ENCODE data around the gene FLT4.

Gene FLT4

GRCh38 chr5:180642181-180642775 is 7.1 kb downstream of the FLT4 start:
- no peaks in the 10 kb centered on the region for H3K9me3 ChIP-seq (ENCODE audit: low read depth, low read length)
- TF ChIP-seq FOXP2 (optimal IDR thresholded peaks at IDR 0.05; ENCODE audit: control extremely low read depth, extremely low read length, insufficient read depth) (no peak), EZH2 (IDR thresholded peaks at IDR 0.05) (no peak), POLR2AphosphoS5 (IDR thresholded peaks at IDR 0.05; ENCODE audit: borderline replicate concordance, low read depth, low read length) (no peak)
- H3K9ac ChIP-seq (ENCODE audit: insufficient read length) = no peak overlapping the region
- DNase-seq (ENCODE audit: low read depth, low spot score) = no peak
- H3K36me3 ChIP-seq (ENCODE audit: insufficient read depth, low read length) = no peaks in the 10 kb centered on the region
- H3K4me3 ChIP-seq = no peak overlapping the region
- no peak overlapping the region for H3K27ac ChIP-seq

- Histone ChIP-seq H3K4me3 (no peak overlapping the region), H3K9me3 (ENCODE audit: low read depth, low read length) (no peaks in the 10 kb centered on the region), H3K36me3 (ENCODE audit: insufficient read depth, low read length) (no peaks in the 10 kb centered on the region), H3K9ac (ENCODE audit: insufficient read length) (no peak overlapping the region), H3K27ac (no peak overlapping the region)
- no peak for DNase-seq (ENCODE audit: low read depth, low spot score)
- TF ChIP-seq FOXP2 (optimal IDR thresholded peaks at IDR 0.05; ENCODE audit: control extremely low read depth, extremely low read length, insufficient read depth) (no peak), POLR2AphosphoS5 (IDR thresholded peaks at IDR 0.05; ENCODE audit: borderline replicate concordance, low read depth, low read length) (no peak), EZH2 (IDR thresholded peaks at IDR 0.05) (no peak)
Measured at GRCh38 chr5:180641566-180641900, 7.9 kb downstream of the FLT4 start.

GRCh38 chr5:180640861-180641565 is 8.4 kb downstream of the FLT4 start:
- Histone ChIP-seq H3K27ac (no peak overlapping the region), H3K9me3 (ENCODE audit: low read depth, low read length) (no peaks in the 10 kb centered on the region), H3K4me3 (no peak overlapping the region), H3K9ac (ENCODE audit: insufficient read length) (no peak overlapping the region), H3K36me3 (ENCODE audit: insufficient read depth, low read length) (no peaks in the 10 kb centered on the region)
- no peak for DNase-seq (ENCODE audit: low read depth, low spot score)
- no peak for TF ChIP-seq EZH2 (IDR thresholded peaks at IDR 0.05)
- TF ChIP-seq POLR2AphosphoS5 (IDR thresholded peaks at IDR 0.05; ENCODE audit: borderline replicate concordance, low read depth, low read length) = no peak
- TF ChIP-seq FOXP2 (optimal IDR thresholded peaks at IDR 0.05; ENCODE audit: control extremely low read depth, extremely low read length, insufficient read depth) = no peak

GRCh38 chr5:180640611-180640860 is 8.9 kb downstream of the FLT4 start:
- Histone ChIP-seq H3K4me3 (no peak overlapping the region), H3K9me3 (ENCODE audit: low read depth, low read length) (no peaks in the 10 kb centered on the region), H3K9ac (ENCODE audit: insufficient read length) (no peak overlapping the region), H3K36me3 (ENCODE audit: insufficient read depth, low read length) (no peaks in the 10 kb centered on the region), H3K27ac (no peak overlapping the region)
- DNase-seq (ENCODE audit: low read depth, low spot score) = no peak
- TF ChIP-seq POLR2AphosphoS5 (IDR thresholded peaks at IDR 0.05; ENCODE audit: borderline replicate concordance, low read depth, low read length) = no peak
- no peak for TF ChIP-seq FOXP2 (optimal IDR thresholded peaks at IDR 0.05; ENCODE audit: control extremely low read depth, extremely low read length, insufficient read depth)
- TF ChIP-seq EZH2 (IDR thresholded peaks at IDR 0.05) = no peak

- no peak for DNase-seq (ENCODE audit: low read depth, low spot score)
- Histone ChIP-seq H3K4me3 (no peak overlapping the region), H3K36me3 (ENCODE audit: insufficient read depth, low read length) (no peaks in the 10 kb centered on the region), H3K27ac (no peak overlapping the region), H3K9ac (ENCODE audit: insufficient read length) (no peak overlapping the region), H3K9me3 (ENCODE audit: low read depth, low read length) (no peaks in the 10 kb centered on the region)
- TF ChIP-seq POLR2AphosphoS5 (IDR thresholded peaks at IDR 0.05; ENCODE audit: borderline replicate concordance, low read depth, low read length) = no peak
- TF ChIP-seq FOXP2 (optimal IDR thresholded peaks at IDR 0.05; ENCODE audit: control extremely low read depth, extremely low read length, insufficient read depth) = no peak
- TF ChIP-seq EZH2 (IDR thresholded peaks at IDR 0.05) = no peak
Measured at GRCh38 chr5:180639741-180640610, 9.4 kb downstream of the FLT4 start.

GRCh38 chr5:180639287-180639686 is 10.1 kb downstream of the FLT4 start:
- DNase-seq (ENCODE audit: low read depth, low spot score) = no peak
- Histone ChIP-seq H3K4me3 (no peak overlapping the region), H3K9ac (ENCODE audit: insufficient read length) (no peak overlapping the region), H3K27ac (no peak overlapping the region), H3K9me3 (ENCODE audit: low read depth, low read length) (no peaks in the 10 kb centered on the region), H3K36me3 (ENCODE audit: insufficient read depth, low read length) (no peaks in the 10 kb centered on the region)
- TF ChIP-seq POLR2AphosphoS5 (IDR thresholded peaks at IDR 0.05; ENCODE audit: borderline replicate concordance, low read depth, low read length) (no peak), EZH2 (IDR thresholded peaks at IDR 0.05) (no peak), FOXP2 (optimal IDR thresholded peaks at IDR 0.05; ENCODE audit: control extremely low read depth, extremely low read length, insufficient read depth) (no peak)

- no peak overlapping the region for H3K4me3 ChIP-seq
- no peaks in the 10 kb centered on the region for H3K9me3 ChIP-seq (ENCODE audit: low read depth, low read length)
- DNase-seq (ENCODE audit: low read depth, low spot score) = no peak
- no peak overlapping the region for H3K9ac ChIP-seq (ENCODE audit: insufficient read length)
- no peaks in the 10 kb centered on the region for H3K36me3 ChIP-seq (ENCODE audit: insufficient read depth, low read length)
- no peak for TF ChIP-seq FOXP2 (optimal IDR thresholded peaks at IDR 0.05; ENCODE audit: control extremely low read depth, extremely low read length, insufficient read depth)
- TF ChIP-seq EZH2 (IDR thresholded peaks at IDR 0.05) = no peak
- no peak for TF ChIP-seq POLR2AphosphoS5 (IDR thresholded peaks at IDR 0.05; ENCODE audit: borderline replicate concordance, low read depth, low read length)
- no peak overlapping the region for H3K27ac ChIP-seq
Measured at GRCh38 chr5:180637962-180638680, 11.3 kb downstream of the FLT4 start.

Measured in SK-N-MC (cell line).